Spleen (tissue), 11 donors: ENCODE data around the gene TTC16. TPM values are rescaled to one million over a fixed set of nuclear protein-coding genes. Genes with fewer than 3 reads are reported as not detected.
A peak's percentile ranks its signal among the peaks of the same experiment; 100 is the strongest.

Source experiments
- DNase-seq: peaks from one replicate; pipeline ENCODE4 v3.0.0-alpha.2; 2020
- H3K27ac ChIP-seq, 8 donors: fragments of 200-600 bp; sonication (generic) in 7 of 8; 1 replicate in 4 of 8; 2 replicates in 4 of 8; pipeline versions ENCODE4 v1.5.0 to v1.8.0; 2016 to 2021; ENCODE audit warnings: inconsistent platforms in 4 of 8, mild to moderate bottlenecking in 4 of 8, moderate library complexity in 1 of 8
- H3K27me3 ChIP-seq, 7 donors: fragments of 200-600 bp; sonication (generic) in 6 of 7; replicated peaks in 1 of 7; 1 replicate in 4 of 7; 2 replicates in 3 of 7; pipeline versions ENCODE4 v1.5.0 to v1.8.0; 2016 to 2021; ENCODE audit warnings: inconsistent platforms in 3 of 7, mild to moderate bottlenecking in 1 of 7
- H3K36me3 ChIP-seq, 6 donors: fragments of 200-600 bp; sonication (generic) in 5 of 6; 1 replicate in 4 of 6; 2 replicates in 2 of 6; pipeline versions ENCODE4 v1.5.0 to v1.8.0; 2016 to 2021; ENCODE audit warnings: inconsistent platforms in 2 of 6
- H3K4me1 ChIP-seq, 6 donors: fragments of 200-600 bp; sonication (generic) in 5 of 6; 1 replicate in 3 of 6; 2 replicates in 3 of 6; pipeline versions ENCODE4 v1.5.0 to v1.8.0; 2016 to 2021; ENCODE audit warnings: inconsistent platforms in 3 of 6
- H3K4me3 ChIP-seq, 8 donors: fragments of 200-600 bp; sonication (generic) in 7 of 8; 1 replicate in 4 of 8; 2 replicates in 4 of 8; pipeline versions ENCODE4 v1.5.0 to v1.8.0; 2016 to 2021; ENCODE audit warnings: inconsistent platforms in 4 of 8, mild to moderate bottlenecking in 4 of 8, moderate library complexity in 2 of 8
- H3K9me3 ChIP-seq, 8 donors: fragments of 200-600 bp; sonication (generic) in 7 of 8; 1 replicate in 4 of 8; 2 replicates in 4 of 8; pipeline versions ENCODE4 v1.5.0 to v1.8.0; 2016 to 2021; ENCODE audit warnings: inconsistent platforms in 4 of 8
- POLR2A ChIP-seq, 3 donors: fragments of 450-650 bp; IDR thresholded peaks; one replicate each; pipeline ENCODE4 v1.5.1; 2017; ENCODE audit warnings: antibody characterized with exemption in 3 of 3, mild to moderate bottlenecking in 1 of 3
- POLR2AphosphoS5 ChIP-seq, 3 donors: sonication (generic); formaldehyde crosslinking; IDR thresholded peaks; one replicate each; pipeline ENCODE4 v1.5.1; 2017; ENCODE audit warnings: antibody characterized with exemption in 3 of 3
- WGBS, 5 donors: extraction: QIAGEN DNeasy Blood & Tissue Kit in 3 of 5; methylation state at CpG; one replicate each; pipeline versions ENCODE4 v1.1.5 to v1.1.7; 2013 to 2018; 5-methylcytosine and 5-hydroxymethylcytosine counted together
- intact Hi-C: fragments of 100-400 bp; cut with DNase I; formaldehyde crosslinking; loops from one replicate; pipeline ENCODE4 v1.15.0; 2023; ENCODE audit warnings: low total_unique reads
- polyA plus RNA-seq, 3 donors: library from polyadenylated mRNA; stranded (reverse); fragments of 200-250 nt; gene quantifications; one replicate each; pipeline ENCODE4 v1.2.1, GENCODE V29; 2013
- total RNA-seq, 7 donors: library from RNA; depleted of rRNA in 3 of 7; stranded (reverse); fragments of >200 nt in 3 of 7; fragmentation: NEBNext Ultra II Directional in 4 of 7; extraction: Animal tissue kit (Norgen Biotek cat#: 25700) in 4 of 7; gene quantifications; one replicate each; pipeline versions ENCODE4 v1.1.0 to v1.2.1, GENCODE V29; 2016 to 2021
- TF ChIP-seq, protein P1 (sequence below), 11 experiments: fragments of 200-600 bp in 7 of 11; fragments of 450-650 bp in 4 of 11; sonication (generic) in 4 of 11; IDR thresholded peaks in 8 of 11; conservative IDR thresholded peaks in 3 of 11; 1 replicate in 7 of 11; 2 replicates in 4 of 11; pipeline versions ENCODE4 v1.4.0 to v1.8.0; 2016 to 2021; ENCODE audit warnings: antibody characterized with exemption in 11 of 11, inconsistent platforms in 4 of 11, mild to moderate bottlenecking in 1 of 11
- donor health status: healthy with polysubstance abuse.
- donor health status: DM: no; HTN: no; CAD: no; lungs with moderate emphysema.
- donor health status: DM: no; HTN: no; CAD: no.
- donor health status: Bipolar disorder and iron deficiency.
- donor health status: healthy.
- donor health status: DM: no; HTN: no; CAD: no.
- donor health status: DM: yes; HTN: yes; CAD: no.

The TTC16 gene
- total and polyA plus RNA-seq, 10 donors = 0.12 to 3.1 (median 1.8) TPM

DNA sequence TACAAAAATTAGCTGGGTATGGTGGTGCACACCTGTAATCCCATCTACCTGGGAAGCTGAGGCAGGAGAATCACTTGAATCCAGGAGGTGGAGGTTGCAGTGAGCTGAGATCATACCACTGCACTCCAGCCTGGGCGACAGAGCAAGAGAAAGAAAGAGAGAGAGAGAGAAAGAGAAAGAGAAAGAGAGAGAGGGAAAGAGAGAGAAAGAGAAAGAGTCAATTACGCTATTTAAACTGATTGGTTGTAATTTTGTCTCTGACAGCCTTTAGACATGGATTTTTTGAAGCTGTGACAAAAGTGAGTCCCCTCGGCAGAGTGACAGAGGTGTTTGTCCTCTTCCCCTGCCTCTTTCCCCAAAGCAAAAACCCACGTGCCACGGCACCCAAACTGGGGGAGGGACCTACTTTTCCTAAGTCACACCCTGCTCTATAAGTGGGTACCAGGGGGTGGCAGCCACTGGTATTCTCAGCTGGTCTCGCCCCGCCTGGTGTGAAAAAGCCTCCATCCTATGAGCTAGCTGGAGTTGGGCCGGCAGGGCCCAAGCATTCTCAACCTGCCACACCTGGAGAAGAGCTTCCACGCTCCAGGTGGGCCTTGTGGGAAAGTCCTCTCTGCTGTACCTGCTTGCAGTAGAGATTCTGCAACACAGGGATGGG, 12.5 kb upstream of the TTC16 start:
- TF ChIP-seq, protein P1, sequence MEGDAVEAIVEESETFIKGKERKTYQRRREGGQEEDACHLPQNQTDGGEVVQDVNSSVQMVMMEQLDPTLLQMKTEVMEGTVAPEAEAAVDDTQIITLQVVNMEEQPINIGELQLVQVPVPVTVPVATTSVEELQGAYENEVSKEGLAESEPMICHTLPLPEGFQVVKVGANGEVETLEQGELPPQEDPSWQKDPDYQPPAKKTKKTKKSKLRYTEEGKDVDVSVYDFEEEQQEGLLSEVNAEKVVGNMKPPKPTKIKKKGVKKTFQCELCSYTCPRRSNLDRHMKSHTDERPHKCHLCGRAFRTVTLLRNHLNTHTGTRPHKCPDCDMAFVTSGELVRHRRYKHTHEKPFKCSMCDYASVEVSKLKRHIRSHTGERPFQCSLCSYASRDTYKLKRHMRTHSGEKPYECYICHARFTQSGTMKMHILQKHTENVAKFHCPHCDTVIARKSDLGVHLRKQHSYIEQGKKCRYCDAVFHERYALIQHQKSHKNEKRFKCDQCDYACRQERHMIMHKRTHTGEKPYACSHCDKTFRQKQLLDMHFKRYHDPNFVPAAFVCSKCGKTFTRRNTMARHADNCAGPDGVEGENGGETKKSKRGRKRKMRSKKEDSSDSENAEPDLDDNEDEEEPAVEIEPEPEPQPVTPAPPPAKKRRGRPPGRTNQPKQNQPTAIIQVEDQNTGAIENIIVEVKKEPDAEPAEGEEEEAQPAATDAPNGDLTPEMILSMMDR (IDR thresholded peaks at IDR 0.05 in 8 of 11, conservative IDR thresholded peaks at IDR 0.05 in 3 of 11) = no peak
- Histone ChIP-seq H3K27ac (no peak overlapping the region), H3K27me3 (no peaks in the 10 kb centered on the region), H3K36me3 (no peaks in the 10 kb centered on the region), H3K4me1 (peaks cover 3 to 26% (median 10%) of the 10 kb centered on the region in 6 donors), H3K4me3 (no peak overlapping the region), H3K9me3 (no peaks in the 10 kb centered on the region)
- intact Hi-C loops = no loop called here
- 72 to 80% (median 73%) methylated on average over 9 of the region's 9 CpGs for WGBS, 5 donors
- no peak for DNase-seq

DNA sequence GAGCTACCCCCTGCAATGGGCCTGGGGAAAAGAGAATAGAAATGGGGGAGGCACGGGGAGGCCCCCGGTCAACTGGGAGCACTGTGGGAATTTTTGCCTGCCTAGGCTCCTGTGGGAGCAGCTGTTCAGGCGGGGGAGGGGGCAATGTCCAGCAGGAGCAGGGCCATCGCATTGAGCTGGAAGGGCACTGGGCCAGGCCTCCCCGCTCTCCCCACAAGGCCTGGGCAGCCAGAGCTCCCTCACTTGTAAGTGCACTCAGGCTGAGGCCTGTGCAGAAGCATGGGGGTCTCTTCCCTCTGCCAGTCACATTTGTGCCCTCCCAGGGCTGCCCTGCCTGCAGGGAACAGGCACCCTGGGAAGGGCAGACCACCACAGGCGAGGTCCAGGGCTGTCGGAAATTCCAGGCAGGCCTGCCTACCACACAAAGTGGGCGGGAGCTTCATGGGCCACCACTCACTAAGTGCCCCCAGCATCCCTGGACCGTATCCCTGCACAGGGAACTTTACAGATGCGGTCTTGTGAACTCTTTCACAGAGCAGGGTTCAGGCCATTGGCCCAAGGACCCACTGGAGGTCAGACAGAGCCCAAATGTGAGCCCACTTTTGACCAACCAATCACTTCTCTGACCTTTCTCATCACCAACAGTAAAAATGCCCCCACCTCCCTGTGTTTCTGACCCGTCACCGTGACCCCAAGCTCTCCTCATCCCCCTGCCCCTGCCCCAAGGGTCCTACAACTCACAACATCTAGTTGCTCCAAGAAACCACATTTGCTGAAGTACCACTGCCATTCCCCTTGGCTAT, 10.1 kb upstream of the TTC16 start:
- Histone ChIP-seq H3K4me1 (peaks cover 0 to 14% (median 8%) of the 10 kb centered on the region in 6 donors), H3K36me3 (no peaks in the 10 kb centered on the region), H3K27ac (no peak overlapping the region), H3K9me3 (no peaks in the 10 kb centered on the region), H3K4me3 (no peak overlapping the region), H3K27me3 (no peaks in the 10 kb centered on the region)
- no peak for DNase-seq
- no peak for TF ChIP-seq POLR2AphosphoS5 (IDR thresholded peaks at IDR 0.05)
- no peak for TF ChIP-seq POLR2A (IDR thresholded peaks at IDR 0.05)
- TF ChIP-seq, protein P1 (IDR thresholded peaks at IDR 0.05 in 8 of 11, conservative IDR thresholded peaks at IDR 0.05 in 3 of 11) = no peak
- intact Hi-C loops = no loop called here
- 82 to 98% (median 88%) methylated on average over 10 to 12 of the region's 12 CpGs for WGBS, 5 donors

DNA sequence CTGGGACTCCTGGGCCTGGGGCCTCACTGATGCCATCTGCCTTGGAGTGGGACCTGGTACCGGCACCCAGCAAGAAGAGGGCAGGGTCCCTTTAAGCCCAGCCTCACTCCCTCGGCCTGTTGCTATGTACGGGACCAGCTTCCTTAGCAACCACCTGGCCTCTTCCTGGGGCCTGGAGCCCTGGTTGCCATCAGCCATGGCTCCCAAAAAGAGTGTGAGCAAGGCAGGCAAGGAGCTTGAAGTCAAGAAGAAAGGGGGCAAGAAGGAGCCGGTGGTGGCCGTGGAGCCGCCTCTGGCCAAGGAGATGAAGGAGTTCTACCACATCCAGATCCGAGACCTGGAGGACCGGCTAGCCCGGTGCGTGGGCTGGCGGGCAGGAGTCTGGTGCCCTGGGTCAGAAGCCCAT, 9.0 kb upstream of the TTC16 start, which contains the start of gene CFAP157:
Gene CFAP157 (plus strand): TSS at position 153 of the 406 bp plus-strand sequence. CDS start 44 bp downstream, at position 197.
- no peaks in the 10 kb centered on the region for H3K27me3 ChIP-seq
- no peaks in the 10 kb centered on the region for H3K9me3 ChIP-seq
- peaks cover 0 to 2% (median 0%) of the 10 kb centered on the region in 6 donors for H3K36me3 ChIP-seq
- no peak for DNase-seq
- H3K4me3 ChIP-seq = no peak within 1 kb of the TSS
- no peak within 1 kb of the TSS for H3K27ac ChIP-seq
- WGBS, 5 donors = 55 to 78% (median 73%) methylated on average over 11 of the region's 11 CpGs
- peaks cover 0 to 23% (median 16%) of the 10 kb centered on the region in 6 donors for H3K4me1 ChIP-seq
- intact Hi-C loops = no loop called here
- TF ChIP-seq POLR2A (IDR thresholded peaks at IDR 0.05) = no peak
- TF ChIP-seq, protein P1 (IDR thresholded peaks at IDR 0.05 in 8 of 11, conservative IDR thresholded peaks at IDR 0.05 in 3 of 11) = no peak
- peak in 1 of 3 donors; percentile 5 for TF ChIP-seq POLR2AphosphoS5 (IDR thresholded peaks at IDR 0.05)

DNA sequence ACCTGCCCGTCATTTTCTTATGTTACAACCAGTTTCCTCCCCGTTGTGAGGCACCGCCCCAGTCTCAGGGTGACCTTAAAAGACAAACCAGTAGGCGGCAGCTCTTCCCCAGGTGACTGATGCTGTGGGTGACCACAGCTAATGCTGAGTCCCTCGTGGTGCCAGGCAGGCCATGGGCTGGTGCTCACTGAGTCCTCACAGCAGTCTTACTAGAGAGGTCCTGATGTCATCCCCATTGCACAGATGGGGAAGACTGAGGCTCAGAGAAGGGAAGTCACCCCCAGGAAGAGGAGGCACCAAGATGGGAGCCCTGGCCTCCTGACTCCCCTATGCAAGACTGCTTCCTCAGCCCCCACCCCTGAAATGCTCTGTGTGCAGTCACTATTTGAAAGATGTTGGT, 8.1 kb upstream of the TTC16 start:
- TF ChIP-seq POLR2AphosphoS5 (IDR thresholded peaks at IDR 0.05) = no peak
- TF ChIP-seq, protein P1 (IDR thresholded peaks at IDR 0.05 in 8 of 11, conservative IDR thresholded peaks at IDR 0.05 in 3 of 11) = peak in 4 of 11 experiments; percentile 8 to 24 (median 16)
- no peaks in the 10 kb centered on the region for H3K27me3 ChIP-seq
- no peaks in the 10 kb centered on the region for H3K9me3 ChIP-seq
- H3K27ac ChIP-seq = no peak overlapping the region
- intact Hi-C loops = no loop called here
- DNase-seq = no peak
- H3K4me3 ChIP-seq = no peak overlapping the region
- WGBS, 5 donors = 43 to 67% (median 48%) methylated on average over 5 of the region's 5 CpGs
- peaks cover 0 to 12% (median 0%) of the 10 kb centered on the region in 6 donors for H3K36me3 ChIP-seq
- peaks cover 0 to 29% (median 16%) of the 10 kb centered on the region in 6 donors for H3K4me1 ChIP-seq
